GM23338 (cell line): ENCODE data around the gene COQ6. TPM values are rescaled to one million over a fixed set of nuclear protein-coding genes. Genes with fewer than 3 reads are reported as not detected.

Experiments
- ATAC-seq: fragments of 200-7000 bp; cut with Tn5 transposase; 3 replicates; pipeline ENCODE4 v1.9.1; 2020
- DNase-seq: peaks from one replicate; pipeline ENCODE4 v3.0.0-alpha.2; 2015; ENCODE audit warnings: low spot score
- H2AFZ ChIP-seq: fragments of 200-600 bp; sonication (generic); 2 replicates; pipeline ENCODE4 v1.8.0; 2016; ENCODE audit warnings: antibody characterized with exemption, mild to moderate bottlenecking, moderate library complexity
- H3F3A ChIP-seq: fragments of 200-600 bp; sonication (generic); replicated peaks from 2 replicates; pipeline ENCODE4 v1.8.0; 2017; ENCODE audit warnings: antibody characterized with exemption, mixed run types, low read depth
- H3K27ac ChIP-seq: fragments of 200-600 bp; sonication (generic); 2 replicates; pipeline ENCODE4 v1.6.1; 2016; ENCODE audit warnings: low read depth
- H3K27me3 ChIP-seq: fragments of 200-600 bp; sonication (generic); 2 replicates; pipeline ENCODE4 v1.8.0; 2016; ENCODE audit warnings: mild to moderate bottlenecking, mixed run types, moderate library complexity; ENCODE audit not compliant: insufficient read depth
- H3K36me3 ChIP-seq: fragments of 200-600 bp; sonication (generic); 2 replicates; pipeline ENCODE4 v1.8.0; 2016; ENCODE audit warnings: mild to moderate bottlenecking; ENCODE audit not compliant: insufficient read depth
- H3K4me1 ChIP-seq: fragments of 200-600 bp; sonication (generic); 2 replicates; pipeline ENCODE4 v1.8.0; 2016; ENCODE audit warnings: mild to moderate bottlenecking, moderate library complexity; ENCODE audit not compliant: insufficient read depth
- H3K4me2 ChIP-seq: fragments of 200-600 bp; sonication (generic); 2 replicates; pipeline ENCODE4 v1.7.1; 2017; ENCODE audit warnings: mixed run types
- H3K4me3 ChIP-seq: fragments of 200-600 bp; sonication (generic); 2 replicates; pipeline ENCODE4 v1.6.1; 2016; ENCODE audit warnings: mixed run types
- H3K79me2 ChIP-seq: fragments of 200-600 bp; sonication (generic); replicated peaks from 2 replicates; pipeline ENCODE4 v1.8.0; 2017; ENCODE audit warnings: mild to moderate bottlenecking; ENCODE audit not compliant: insufficient read depth
- H3K9me2 ChIP-seq: fragments of 200-600 bp; sonication (generic); 2 replicates; pipeline ENCODE4 v1.8.0; 2017; ENCODE audit not compliant: insufficient read depth
- H4K20me1 ChIP-seq: fragments of 200-600 bp; sonication (generic); replicated peaks from 2 replicates; pipeline ENCODE4 v1.8.0; 2017; ENCODE audit warnings: mild to moderate bottlenecking; ENCODE audit not compliant: insufficient read depth
- H3K27ac Mint-ChIP-seq: 2 replicates; pipeline ENCODE4 v1.8.0; 2020; ENCODE audit warnings: inconsistent platforms, mild to moderate bottlenecking, moderate library complexity, mixed read lengths
- H3K27me3 Mint-ChIP-seq: 3 replicates; pipeline ENCODE4 v1.8.0; 2022; ENCODE audit warnings: low read depth, mild to moderate bottlenecking, moderate library complexity, mixed read lengths, inconsistent platforms; ENCODE audit not compliant: insufficient read depth, poor library complexity
- H3K36me3 Mint-ChIP-seq: 3 replicates; pipeline ENCODE4 v1.8.0; 2021; ENCODE audit warnings: low read depth, mild to moderate bottlenecking, inconsistent platforms, moderate library complexity, mixed read lengths
- H3K4me1 Mint-ChIP-seq: 3 replicates; pipeline ENCODE4 v1.8.0; 2020; ENCODE audit warnings: mild to moderate bottlenecking, inconsistent platforms, mixed read lengths
- H3K4me3 Mint-ChIP-seq: 3 replicates; pipeline ENCODE4 v1.8.0; 2021; ENCODE audit warnings: moderate library complexity, mild to moderate bottlenecking, inconsistent platforms, mixed read lengths
- H3K9me3 Mint-ChIP-seq: 3 replicates; pipeline ENCODE4 v1.8.0; 2020; ENCODE audit warnings: moderate library complexity, mild to moderate bottlenecking, inconsistent platforms, mixed read lengths
- CTCF ChIP-seq, 2 experiments: fragments of 200-600 bp in 1 of 2; sonication (generic) in 1 of 2; conservative IDR thresholded peaks; 2 replicates each; pipeline versions ENCODE4 v1.5.1 to v1.6.1; 2016 to 2017; ENCODE audit warnings: antibody characterized with exemption in 2 of 2, low read depth in 2 of 2, mild to moderate bottlenecking in 2 of 2, moderate library complexity in 1 of 2
- EZH2 ChIP-seq: fragments of 200-600 bp; sonication (generic); IDR thresholded peaks from one replicate; pipeline ENCODE4 v1.8.0; 2017; ENCODE audit warnings: antibody characterized with exemption, mild to moderate bottlenecking, low read depth; ENCODE audit not compliant: unreplicated experiment
- JUNB ChIP-seq: IDR thresholded peaks from one replicate; pipeline ENCODE4 v1.6.1; 2016; ENCODE audit warnings: antibody characterized with exemption; ENCODE audit not compliant: unreplicated experiment
- POLR2AphosphoS5 ChIP-seq: IDR thresholded peaks from 2 replicates; pipeline ENCODE4 v1.6.1; 2016; ENCODE audit warnings: antibody characterized with exemption, low read depth
- ZNF462 ChIP-seq: fragments of 250-450 bp; sonication (Bioruptor Pico); IDR thresholded peaks from 2 replicates; pipeline ENCODE4 v1.5.0; 2020; ENCODE audit warnings: mild to moderate bottlenecking, moderate library complexity
- polyA plus RNA-seq: library from polyadenylated mRNA; unstranded; fragments of >200 nt; fragmentation: Nextera tagmentation; extraction: Ambion mirVana; gene quantifications from 2 replicates; pipeline ENCODE4 v1.2.1, GENCODE V29; 2016
- total RNA-seq: library from RNA; depleted of rRNA; stranded (reverse); fragments of >200 nt; shearing (Covaris generic); gene quantifications from 2 replicates; pipeline ENCODE4 v1.2.3, GENCODE V29; 2014

COQ6 gene
- total and polyA plus RNA-seq, 2 experiments from 2014 or later = 6.8 to 13.8 TPM

GRCh38 chr14:73935666-73936065 lies 14.4 kb upstream of the COQ6 start:
- Mint-ChIP-seq H3K4me3 (no peak overlapping the region), H3K36me3 (no peaks in the 10 kb centered on the region), H3K4me1 (no peaks in the 10 kb centered on the region), H3K9me3 (no peaks in the 10 kb centered on the region), H3K27ac (no peak overlapping the region), H3K27me3 (no peaks in the 10 kb centered on the region)
- Histone ChIP-seq H3K4me2 (no peak overlapping the region), H3F3A (no peaks in the 10 kb centered on the region), H4K20me1 (no peaks in the 10 kb centered on the region; the same call in 1 of the 2 replicates), H2AFZ (no peak overlapping the region), H3K79me2 (no peaks in the 10 kb centered on the region), H3K4me3 (no peak overlapping the region), H3K36me3 (peaks cover 7% of the 10 kb centered on the region), H3K9me2 (no peaks in the 10 kb centered on the region), H3K4me1 (no peaks in the 10 kb centered on the region), H3K27me3 (no peaks in the 10 kb centered on the region), H3K27ac (no peak overlapping the region)
- TF ChIP-seq CTCF (conservative IDR thresholded peaks at IDR 0.05; ENCODE audit: low read depth in 2 of 2) = peak in 1 of 2 experiments; percentile 52; a peak in 3 of 4 replicates
- no peak for TF ChIP-seq ZNF462 (CRISPR knock-in tag)
- DNase-seq (peak; percentile 51), ATAC-seq (peak; percentile 36; the same call in 2 of the 3 replicates)

- H3K4me3 ChIP-seq = no peak overlapping the region
- DNase-seq (no peak), ATAC-seq (no peak)
- Mint-ChIP-seq H3K36me3 (no peaks in the 10 kb centered on the region), H3K27ac (no peak overlapping the region), H3K4me1 (no peaks in the 10 kb centered on the region), H3K9me3 (no peaks in the 10 kb centered on the region), H3K4me3 (no peak overlapping the region), H3K27me3 (no peaks in the 10 kb centered on the region)
- H3K4me1 ChIP-seq = no peaks in the 10 kb centered on the region
- H3K79me2 ChIP-seq = no peaks in the 10 kb centered on the region
- peaks cover 6% of the 10 kb centered on the region for H3K36me3 ChIP-seq
- H2AFZ ChIP-seq = no peak overlapping the region
- H3K27me3 ChIP-seq = no peaks in the 10 kb centered on the region
- H3K9me2 ChIP-seq = no peaks in the 10 kb centered on the region
- no peaks in the 10 kb centered on the region; the same call in 1 of the 2 replicates for H4K20me1 ChIP-seq
- H3K27ac ChIP-seq = no peak overlapping the region
- H3K4me2 ChIP-seq = no peak overlapping the region
- H3F3A ChIP-seq = no peaks in the 10 kb centered on the region
- TF ChIP-seq POLR2AphosphoS5 = no peak
- no peak for TF ChIP-seq CTCF (conservative IDR thresholded peaks at IDR 0.05; ENCODE audit: low read depth in 2 of 2)
- no peak for TF ChIP-seq EZH2
- TF ChIP-seq JUNB = no peak
Measured at GRCh38 chr14:73936548-73936947, 13.6 kb upstream of the COQ6 start.
